ENCODE data around the gene ADAMTS2. TPM values are rescaled to one million over a fixed set of nuclear protein-coding genes. Genes with fewer than 3 reads are reported as not detected.

Gene ADAMTS2
- total and polyA plus RNA-seq, 11 donors: 1.1 to 23.0 (median 5.5) TPM

DNA sequence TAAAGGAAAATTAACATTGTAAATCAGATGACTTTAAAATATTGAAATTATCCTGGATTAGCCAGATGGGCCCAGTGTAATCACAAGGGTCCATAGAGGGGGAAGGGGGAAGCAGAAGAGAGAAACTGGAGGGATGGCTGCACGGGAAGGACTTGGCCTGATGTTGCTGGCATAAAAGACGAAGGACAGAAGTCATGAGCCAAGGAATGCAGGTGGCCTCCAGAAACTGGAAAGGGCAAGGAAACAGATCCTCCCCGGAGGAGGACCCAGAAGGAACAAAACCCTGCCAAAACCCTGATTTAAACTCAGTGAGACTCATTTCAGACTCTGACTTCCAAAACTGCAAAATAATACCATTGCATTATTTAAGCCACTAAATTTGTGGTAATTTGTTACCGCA is 100.2 kb downstream of the ADAMTS2 start:
- Histone ChIP-seq H3K27ac (no peak overlapping the region), H3K4me1 (peaks cover 0 to 34% (median 0%) of the 10 kb centered on the region in 12 donors), H3K36me3 (no peaks in the 10 kb centered on the region), H3K27me3 (peaks cover 0 to under 1% (median 0%) of the 10 kb centered on the region in 9 donors), H3K4me3 (no peak overlapping the region), H3K9me3 (peaks cover 0 to 20% (median 11%) of the 10 kb centered on the region in 12 donors)
- ATAC-seq (no peak), DNase-seq (peak in 1 of 5 donors; percentile 10)
- 65 to 79% (median 71%) methylated on average over 4 of the region's 4 CpGs for WGBS, 4 donors
- intact Hi-C loops (cut with DNase I): no loop called here
- TF ChIP-seq, protein P1, sequence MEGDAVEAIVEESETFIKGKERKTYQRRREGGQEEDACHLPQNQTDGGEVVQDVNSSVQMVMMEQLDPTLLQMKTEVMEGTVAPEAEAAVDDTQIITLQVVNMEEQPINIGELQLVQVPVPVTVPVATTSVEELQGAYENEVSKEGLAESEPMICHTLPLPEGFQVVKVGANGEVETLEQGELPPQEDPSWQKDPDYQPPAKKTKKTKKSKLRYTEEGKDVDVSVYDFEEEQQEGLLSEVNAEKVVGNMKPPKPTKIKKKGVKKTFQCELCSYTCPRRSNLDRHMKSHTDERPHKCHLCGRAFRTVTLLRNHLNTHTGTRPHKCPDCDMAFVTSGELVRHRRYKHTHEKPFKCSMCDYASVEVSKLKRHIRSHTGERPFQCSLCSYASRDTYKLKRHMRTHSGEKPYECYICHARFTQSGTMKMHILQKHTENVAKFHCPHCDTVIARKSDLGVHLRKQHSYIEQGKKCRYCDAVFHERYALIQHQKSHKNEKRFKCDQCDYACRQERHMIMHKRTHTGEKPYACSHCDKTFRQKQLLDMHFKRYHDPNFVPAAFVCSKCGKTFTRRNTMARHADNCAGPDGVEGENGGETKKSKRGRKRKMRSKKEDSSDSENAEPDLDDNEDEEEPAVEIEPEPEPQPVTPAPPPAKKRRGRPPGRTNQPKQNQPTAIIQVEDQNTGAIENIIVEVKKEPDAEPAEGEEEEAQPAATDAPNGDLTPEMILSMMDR (IDR thresholded peaks at IDR 0.05): no peak
- TF ChIP-seq POLR2A (IDR thresholded peaks at IDR 0.05): no peak

DNA sequence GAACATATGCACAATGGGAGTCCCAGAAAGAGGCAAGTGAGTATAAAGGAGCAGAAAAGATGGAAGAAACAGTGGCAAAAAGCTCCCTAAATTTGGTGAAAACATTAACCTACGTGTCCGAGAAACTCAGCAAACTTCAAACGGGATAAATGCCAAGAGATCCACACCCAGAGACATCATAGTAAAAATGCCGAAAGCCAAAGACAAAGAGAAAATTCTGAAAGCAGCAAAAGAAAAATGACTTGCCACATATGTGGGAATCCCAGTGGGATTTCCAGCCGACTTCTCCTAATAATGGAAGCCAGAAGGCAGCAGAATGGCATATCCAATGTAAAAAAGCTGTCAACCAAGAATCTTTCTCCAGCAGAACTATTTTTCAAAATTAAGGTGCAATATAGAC is 101.2 kb downstream of the ADAMTS2 start:
- no peak overlapping the region for H3K27ac ChIP-seq
- WGBS, 4 donors: 44 to 76% (median 62%) methylated on average over 5 of the region's 5 CpGs

DNA sequence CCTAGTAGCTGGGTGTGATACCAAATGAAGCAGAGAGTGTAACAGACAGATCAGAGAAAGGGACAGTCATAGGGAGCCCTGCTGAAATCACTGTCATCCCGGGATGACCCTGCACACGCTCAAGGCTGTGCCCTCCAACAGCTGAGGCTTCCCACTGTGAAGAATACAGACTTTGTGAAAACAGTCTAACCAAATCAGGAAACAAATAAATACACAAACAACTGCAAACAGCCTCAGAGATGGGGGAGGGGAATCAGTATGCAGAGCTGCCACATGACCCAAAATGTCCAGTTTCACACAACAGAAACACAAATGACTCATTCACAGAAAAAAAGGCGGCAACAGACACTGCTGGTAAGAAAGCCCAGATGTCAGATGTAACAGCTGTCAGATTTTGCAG is 101.9 kb downstream of the ADAMTS2 start:
- no peaks in the 10 kb centered on the region for H3K36me3 ChIP-seq
- no peak overlapping the region for H3K27ac ChIP-seq
- TF ChIP-seq POLR2A (IDR thresholded peaks at IDR 0.05): no peak
- TF ChIP-seq, protein P1 (IDR thresholded peaks at IDR 0.05): no peak
- H3K9me3 ChIP-seq: peaks cover 0 to 20% (median 11%) of the 10 kb centered on the region in 12 donors
- intact Hi-C loops (cut with DNase I): no loop called here
- peaks cover 0 to 10% (median 0%) of the 10 kb centered on the region in 9 donors for H3K27me3 ChIP-seq
- 35 to 46% (median 38%) methylated on average over 3 of the region's 3 CpGs for WGBS, 4 donors
- H3K4me3 ChIP-seq: no peak overlapping the region
- peaks cover 0 to 34% (median 0%) of the 10 kb centered on the region in 12 donors for H3K4me1 ChIP-seq
- DNase-seq (peak in 1 of 5 donors; percentile 8), ATAC-seq (peak in 2 of 4 donors; percentile 28 to 77)

More for the DNA sequence above, 101.2 kb downstream of the ADAMTS2 start:
- Histone ChIP-seq H3K9me3 (peaks cover 0 to 20% (median 11%) of the 10 kb centered on the region in 12 donors), H3K27me3 (peaks cover 0 to 10% (median 0%) of the 10 kb centered on the region in 9 donors), H3K36me3 (no peaks in the 10 kb centered on the region), H3K4me1 (peaks cover 0 to 34% (median 0%) of the 10 kb centered on the region in 12 donors), H3K4me3 (no peak overlapping the region)
- intact Hi-C loops (cut with DNase I): no loop called here
- no peak for ATAC-seq
- peak in 1 of 5 donors; percentile 7 for DNase-seq
- TF ChIP-seq, protein P1 (IDR thresholded peaks at IDR 0.05): no peak
- no peak for TF ChIP-seq POLR2A (IDR thresholded peaks at IDR 0.05)

DNA sequence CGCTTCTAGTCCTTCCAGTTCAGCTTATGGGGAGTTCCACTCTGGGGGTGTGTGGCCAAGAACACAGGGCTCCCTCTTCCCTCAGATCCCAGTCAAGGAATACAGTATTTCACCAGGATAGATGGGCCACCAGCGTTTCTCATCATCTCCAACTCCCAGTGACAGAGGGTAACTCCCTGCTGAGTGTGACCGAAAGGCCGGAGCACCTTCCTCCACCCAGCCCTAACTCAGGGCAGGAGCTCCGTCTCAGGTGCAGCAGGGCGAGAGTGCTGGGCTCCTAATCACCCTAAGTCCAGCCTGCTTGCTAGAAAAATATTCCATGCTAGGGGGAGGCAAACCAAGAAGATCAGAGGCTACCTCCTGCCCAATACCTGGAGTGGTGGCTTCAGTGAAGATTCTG is 102.6 kb downstream of the ADAMTS2 start:
- Histone ChIP-seq H3K4me3 (no peak overlapping the region), H3K27ac (peak overlapping the region in 1 of 12 donors; percentile 13), H3K27me3 (peaks cover 0 to 10% (median 0%) of the 10 kb centered on the region in 9 donors), H3K36me3 (no peaks in the 10 kb centered on the region), H3K9me3 (peaks cover 0 to 19% (median 10%) of the 10 kb centered on the region in 12 donors), H3K4me1 (peaks cover 0 to 34% (median 0%) of the 10 kb centered on the region in 12 donors)
- intact Hi-C loops (cut with DNase I): no loop called here
- no peak for ATAC-seq
- WGBS, 4 donors: 81 to 83% (median 83%) methylated on average over 3 to 6 of the region's 6 CpGs
- TF ChIP-seq POLR2A (IDR thresholded peaks at IDR 0.05): no peak
- TF ChIP-seq, protein P1 (IDR thresholded peaks at IDR 0.05): no peak
- DNase-seq: peak in 1 of 5 donors; percentile 9
